Tongue (tissue), 2 donors: ENCODE data around the gene EYA2. TPM values are rescaled to one million over a fixed set of nuclear protein-coding genes. Genes with fewer than 3 reads are reported as not detected.

ENCODE experiments used
- DNase-seq: peaks from one replicate; pipeline ENCODE4 v3.0.0-alpha.2; 2015
- total RNA-seq: library from RNA; depleted of rRNA; stranded (reverse); fragments of >200 nt; gene quantifications from one replicate; pipeline ENCODE4 v1.2.3, GENCODE V29; 2014

Gene EYA2
- total RNA-seq, 1 donor from 2014 or later = 1.3 TPM

GRCh38 chr20:46979603-46980241 is 85.1 kb downstream of the EYA2 start:
- no peak for DNase-seq

- no peak for DNase-seq
These were observed 86.5 kb downstream of the EYA2 start for GRCh38 chr20:46981184-46981583.

- DNase-seq = no peak
These were observed 88.8 kb downstream of the EYA2 start for GRCh38 chr20:46983466-46983865.

- no peak for DNase-seq
These were observed 89.8 kb downstream of the EYA2 start for GRCh38 chr20:46984405-46984804.

GRCh38 chr20:46985250-46985649 is 90.6 kb downstream of the EYA2 start:
- DNase-seq = no peak

- DNase-seq = no peak
These were observed 91.0 kb downstream of the EYA2 start for GRCh38 chr20:46985671-46986070.

GRCh38 chr20:46987001-46987400 is 92.4 kb downstream of the EYA2 start:
- DNase-seq = no peak

GRCh38 chr20:46990017-46990595 is 95.5 kb downstream of the EYA2 start:
- DNase-seq = peak; percentile 67

GRCh38 chr20:46990596-46991104 is 96.0 kb downstream of the EYA2 start:
- no peak for DNase-seq

GRCh38 chr20:46991168-46991567 is 96.5 kb downstream of the EYA2 start:
- no peak for DNase-seq

- no peak for DNase-seq
These were observed 97.4 kb downstream of the EYA2 start for GRCh38 chr20:46991880-46992639.

GRCh38 chr20:46992640-46993035 is 98.0 kb downstream of the EYA2 start:
- no peak for DNase-seq

- no peak for DNase-seq
These were observed 98.9 kb downstream of the EYA2 start for GRCh38 chr20:46993465-46994095.

GRCh38 chr20:46994341-46994740 is 99.7 kb downstream of the EYA2 start:
- no peak for DNase-seq

GRCh38 chr20:46995561-46996142 is 101.0 kb downstream of the EYA2 start:
- no peak for DNase-seq

GRCh38 chr20:46997187-46997586 is 102.5 kb downstream of the EYA2 start:
- DNase-seq = no peak

- no peak for DNase-seq
These were observed 104.0 kb downstream of the EYA2 start for GRCh38 chr20:46998477-46999240.

- peak; percentile 64 for DNase-seq
These were observed 105.3 kb downstream of the EYA2 start for GRCh38 chr20:46999801-47000465.

GRCh38 chr20:47003223-47003622 is 108.6 kb downstream of the EYA2 start:
- DNase-seq = no peak

GRCh38 chr20:47004179-47004578 is 109.5 kb downstream of the EYA2 start:
- no peak for DNase-seq
